Ishikawa (cell line): ENCODE results near the gene LTBR.

Source experiments
- NFIC ChIP-seq: IDR thresholded peaks from 2 replicates; pipeline ENCODE4 v1.6.1; 2012
- USF1 ChIP-seq: IDR thresholded peaks from 2 replicates; pipeline ENCODE4 v1.6.1; 2012
- YY1 ChIP-seq: IDR thresholded peaks from 2 replicates; pipeline ENCODE4 v1.6.1; 2012; ENCODE audit warnings: low read depth

GRCh38 chr12:6368906-6369525 lies 14.9 kb upstream of the LTBR start:
- TF ChIP-seq USF1 (no peak), NFIC (no peak), YY1 (no peak)
